Measurements from ENCODE around the gene CSNK1G2.

Gene CSNK1G2

GRCh38 chr19:2027361-2027760 lies 86.4 kb downstream of the CSNK1G2 start:
- no peak for DNase-seq
